Stimulated activated CD8-positive, alpha-beta memory T cell treated with anti-CD3 and anti-CD28 coated beads, Interleukin-4, amount 100 ng/mL, for 24 hours (primary cell): Measurements from ENCODE around the gene SURF1.
"Not testable (repeated sequence)": the region's sequence is repeated elsewhere in the genome, so short reads cannot be mapped to it uniquely, and the experiment has no call there.

Source experiments
- DNase-seq: peaks from one replicate; pipeline ENCODE4 v3.0.0-alpha.2; 2020; ENCODE audit warnings: low read depth

The SURF1 gene

GRCh38 chr9:133321411-133321935 lies 34.8 kb downstream of the SURF1 start:
- no peak for DNase-seq

GRCh38 chr9:133320421-133320881 lies 35.8 kb downstream of the SURF1 start:
- no peak for DNase-seq

GRCh38 chr9:133317551-133317950 lies 38.7 kb downstream of the SURF1 start:
- not testable (repeated sequence) for DNase-seq

- no peak for DNase-seq
These were observed 40.3 kb downstream of the SURF1 start for GRCh38 chr9:133315997-133316396.

- DNase-seq = no peak
These were observed 46.7 kb downstream of the SURF1 start for GRCh38 chr9:133309608-133310007.

- DNase-seq = no peak
These were observed 49.0 kb downstream of the SURF1 start for GRCh38 chr9:133307301-133307700.

- no peak for DNase-seq
These were observed 49.8 kb downstream of the SURF1 start for GRCh38 chr9:133306242-133307204.

GRCh38 chr9:133305731-133306130 lies 50.6 kb downstream of the SURF1 start:
- DNase-seq = no peak

- DNase-seq = no peak
These were observed 51.6 kb downstream of the SURF1 start for GRCh38 chr9:133304477-133305377.

- no peak for DNase-seq
These were observed 52.2 kb downstream of the SURF1 start for GRCh38 chr9:133304158-133304470.

GRCh38 chr9:133303266-133304157 lies 52.8 kb downstream of the SURF1 start:
- DNase-seq = no peak
